Cardiac fibroblast (primary cell): ENCODE measurements around the gene WNT4.

Experiments used
- DNase-seq, 2 donors: peaks; one replicate each; pipeline versions ENCODE4 v3.0.0 to v3.0.0-alpha.2; 2010; ENCODE audit warnings: low read depth in 2 of 2
- H3K4me3 ChIP-seq, 2 donors: replicated peaks in 1 of 2; 1 replicate in 1 of 2; 2 replicates in 1 of 2; pipeline ENCODE4 v1.5.1; 2011; ENCODE audit warnings: low read depth in 2 of 2, low read length in 2 of 2, mild to moderate bottlenecking in 2 of 2, moderate library complexity in 1 of 2
- TF ChIP-seq, protein P1 (sequence below): IDR thresholded peaks from one replicate; pipeline ENCODE4 v1.5.1; 2011; ENCODE audit warnings: low read depth, mild to moderate bottlenecking, low read length, inconsistent platforms

WNT4 gene

DNA sequence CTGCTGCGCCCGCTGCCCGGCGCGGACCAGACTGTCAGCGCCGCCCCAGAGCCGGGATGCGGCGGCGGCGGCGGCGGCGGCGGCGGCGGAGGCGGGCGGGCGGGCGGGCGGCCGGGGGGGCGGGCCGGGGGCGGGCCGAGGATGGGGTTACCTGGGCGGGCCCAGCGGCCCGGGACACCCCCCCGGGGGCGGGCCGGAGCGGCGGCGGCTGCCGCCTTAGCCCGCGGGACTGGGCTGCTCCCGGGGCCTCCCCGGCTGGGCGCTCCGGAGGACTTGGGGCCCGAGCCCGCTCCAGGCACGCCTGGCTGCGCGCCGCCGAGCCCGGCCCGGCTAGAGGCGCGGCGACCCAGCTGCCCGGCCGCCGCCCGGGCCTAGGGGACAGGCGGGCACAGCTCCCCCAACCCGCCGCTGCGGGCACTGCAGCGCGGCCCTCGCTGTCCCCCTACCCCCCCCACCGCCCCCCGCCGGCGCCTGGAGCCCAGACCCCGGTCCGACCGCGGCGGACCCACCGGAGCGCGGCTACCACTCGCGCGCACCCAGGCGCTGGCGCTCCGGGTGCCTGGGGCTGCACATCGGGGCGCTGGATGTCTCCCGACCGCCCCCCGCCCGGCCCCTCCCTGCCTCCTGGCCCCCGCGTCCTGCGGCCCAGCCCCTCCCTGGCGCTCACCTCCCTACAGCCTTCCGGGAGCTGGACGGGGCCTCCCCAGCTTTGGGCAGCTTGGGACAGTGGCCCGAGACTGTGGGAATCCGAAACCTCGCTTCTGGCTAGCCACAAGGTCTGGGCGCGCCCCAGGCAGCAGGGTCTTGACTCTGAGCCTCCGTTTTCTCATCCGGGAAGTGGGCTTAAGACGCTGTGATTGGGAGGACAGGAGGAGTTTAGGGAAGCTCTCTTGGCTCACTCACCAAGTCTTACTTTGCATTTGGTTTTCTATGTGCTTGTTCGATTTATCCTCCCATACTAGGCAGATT, at the start of gene WNT4:
WNT4 (minus strand) TSS at position 33 of the 969 bp plus-strand sequence. CDS start 175 bp downstream, outside the sequence.
- TF ChIP-seq, protein P1, sequence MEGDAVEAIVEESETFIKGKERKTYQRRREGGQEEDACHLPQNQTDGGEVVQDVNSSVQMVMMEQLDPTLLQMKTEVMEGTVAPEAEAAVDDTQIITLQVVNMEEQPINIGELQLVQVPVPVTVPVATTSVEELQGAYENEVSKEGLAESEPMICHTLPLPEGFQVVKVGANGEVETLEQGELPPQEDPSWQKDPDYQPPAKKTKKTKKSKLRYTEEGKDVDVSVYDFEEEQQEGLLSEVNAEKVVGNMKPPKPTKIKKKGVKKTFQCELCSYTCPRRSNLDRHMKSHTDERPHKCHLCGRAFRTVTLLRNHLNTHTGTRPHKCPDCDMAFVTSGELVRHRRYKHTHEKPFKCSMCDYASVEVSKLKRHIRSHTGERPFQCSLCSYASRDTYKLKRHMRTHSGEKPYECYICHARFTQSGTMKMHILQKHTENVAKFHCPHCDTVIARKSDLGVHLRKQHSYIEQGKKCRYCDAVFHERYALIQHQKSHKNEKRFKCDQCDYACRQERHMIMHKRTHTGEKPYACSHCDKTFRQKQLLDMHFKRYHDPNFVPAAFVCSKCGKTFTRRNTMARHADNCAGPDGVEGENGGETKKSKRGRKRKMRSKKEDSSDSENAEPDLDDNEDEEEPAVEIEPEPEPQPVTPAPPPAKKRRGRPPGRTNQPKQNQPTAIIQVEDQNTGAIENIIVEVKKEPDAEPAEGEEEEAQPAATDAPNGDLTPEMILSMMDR: no peak
- H3K4me3 ChIP-seq: peak within 1 kb of the TSS in 1 of 2 donors; percentile 14
- DNase-seq: peak in 1 of 2 donors; percentile 32

DNA sequence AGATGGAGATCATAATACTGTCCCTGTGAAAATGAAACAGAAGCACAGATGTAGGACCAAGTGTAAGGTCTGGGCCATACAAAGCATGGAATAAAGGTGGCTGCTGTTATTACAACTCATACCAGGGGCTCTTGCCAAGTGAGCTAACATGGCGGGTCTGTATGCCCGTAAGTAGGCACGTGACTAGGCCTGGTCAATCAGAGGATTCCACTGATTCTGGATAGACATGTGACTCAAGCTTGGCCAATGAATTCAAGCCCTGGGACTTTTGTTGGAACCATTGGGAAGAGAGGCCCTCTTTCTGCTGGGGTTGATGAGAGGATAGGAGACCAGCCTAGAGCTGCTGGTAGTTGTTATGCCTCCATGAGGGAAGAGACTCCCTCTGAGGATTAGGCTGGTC, 47.8 kb upstream of the WNT4 start:
- DNase-seq: no peak
- TF ChIP-seq, protein P1: no peak
- H3K4me3 ChIP-seq: no peak overlapping the region

DNA sequence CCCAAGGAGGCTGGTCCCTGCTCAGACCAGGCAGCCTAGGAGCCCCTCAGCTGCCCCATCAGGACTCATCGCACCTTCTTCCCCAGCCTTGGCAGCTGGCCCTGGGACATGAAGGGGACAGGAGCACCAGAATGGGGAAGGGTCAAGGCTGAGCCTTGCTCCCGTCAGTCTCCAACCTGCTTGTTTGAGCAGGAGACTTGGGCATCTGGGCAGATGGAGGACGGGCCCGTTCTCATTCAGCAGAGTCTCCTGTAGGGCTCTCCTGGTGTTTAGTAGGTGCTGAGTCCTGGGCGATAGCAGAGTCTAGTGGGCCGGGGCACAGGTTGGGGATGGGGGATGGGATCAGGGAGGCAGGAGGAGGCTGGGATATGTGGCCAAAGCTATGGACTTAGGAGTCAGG, 47.4 kb upstream of the WNT4 start:
- H3K4me3 ChIP-seq: no peak overlapping the region
- TF ChIP-seq, protein P1: no peak
- DNase-seq: no peak

DNA sequence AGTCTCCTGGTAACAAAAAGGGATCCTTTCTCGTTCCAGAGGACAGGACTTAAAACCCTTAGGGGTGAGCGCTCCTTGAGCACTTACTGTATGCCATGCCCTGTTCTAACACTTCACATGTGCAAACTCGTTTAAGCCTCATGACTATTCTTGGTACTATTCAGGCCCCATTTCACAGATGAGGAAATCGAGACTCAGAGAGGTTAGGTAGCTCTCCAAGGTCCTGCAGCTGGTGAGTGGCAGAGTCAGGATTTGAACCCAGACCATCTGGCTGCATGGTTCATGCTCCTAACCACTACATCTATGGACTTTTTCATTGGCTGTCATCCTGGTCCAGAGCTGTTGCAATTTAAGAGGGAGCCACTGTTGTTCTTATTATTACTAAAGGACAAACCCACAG, 46.7 kb upstream of the WNT4 start:
- DNase-seq: no peak
- TF ChIP-seq, protein P1: no peak
- no peak overlapping the region for H3K4me3 ChIP-seq

DNA sequence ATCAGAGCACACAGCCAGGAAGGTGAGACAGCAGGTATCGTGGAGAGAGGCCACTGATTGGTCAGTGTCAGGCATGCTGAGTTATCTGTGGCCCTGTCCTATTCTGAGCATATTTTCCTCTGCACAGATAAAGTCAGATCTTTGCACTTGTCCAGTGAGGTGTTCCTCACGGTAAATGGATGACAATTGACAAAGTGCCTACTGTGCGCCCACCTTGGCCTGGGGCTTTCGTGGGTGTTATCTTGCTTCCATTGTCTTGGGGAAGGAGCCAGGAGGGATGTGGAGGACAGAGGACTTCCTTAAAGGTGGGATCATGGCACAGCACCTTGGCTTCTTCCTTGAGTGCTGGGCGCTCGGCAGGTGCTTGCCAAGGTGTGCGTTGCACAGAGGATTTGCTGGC, 46.0 kb upstream of the WNT4 start:
- TF ChIP-seq, protein P1: no peak
- DNase-seq: no peak
- H3K4me3 ChIP-seq: no peak overlapping the region

DNA sequence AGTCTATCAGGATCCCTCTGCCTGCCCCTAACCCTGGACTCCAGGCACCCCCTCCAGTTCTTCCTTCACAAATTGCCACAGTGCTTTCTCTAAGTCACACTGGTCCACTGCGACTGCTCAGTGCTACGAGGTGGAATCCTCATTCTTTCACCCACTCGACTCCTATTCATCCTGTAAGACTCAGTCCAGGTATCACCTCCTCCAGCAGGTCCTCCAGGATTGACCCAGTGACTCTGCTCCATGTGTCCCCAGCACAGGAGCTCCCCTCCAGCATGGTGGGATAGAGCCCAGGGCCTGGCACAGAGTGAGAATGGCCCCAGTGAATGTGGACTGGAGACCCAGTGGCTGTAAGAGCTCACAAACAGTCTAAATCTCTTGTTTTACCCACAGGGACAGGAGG, 45.5 kb upstream of the WNT4 start:
- H3K4me3 ChIP-seq: no peak overlapping the region
- DNase-seq: no peak
- TF ChIP-seq, protein P1: no peak
